Panc1 (cell line): ENCODE measurements around the gene FAM20A.

ENCODE experiments used
- CTCF ChIP-seq: fragments of 450-650 bp; IDR thresholded peaks from 2 replicates; pipeline ENCODE4 v1.5.1; 2017; ENCODE audit warnings: mild to moderate bottlenecking
- POLR2AphosphoS5 ChIP-seq: IDR thresholded peaks from 2 replicates; pipeline ENCODE4 v1.6.1; 2012; ENCODE audit warnings: mild to moderate bottlenecking, low read depth, low read length, moderate library complexity

DNA sequence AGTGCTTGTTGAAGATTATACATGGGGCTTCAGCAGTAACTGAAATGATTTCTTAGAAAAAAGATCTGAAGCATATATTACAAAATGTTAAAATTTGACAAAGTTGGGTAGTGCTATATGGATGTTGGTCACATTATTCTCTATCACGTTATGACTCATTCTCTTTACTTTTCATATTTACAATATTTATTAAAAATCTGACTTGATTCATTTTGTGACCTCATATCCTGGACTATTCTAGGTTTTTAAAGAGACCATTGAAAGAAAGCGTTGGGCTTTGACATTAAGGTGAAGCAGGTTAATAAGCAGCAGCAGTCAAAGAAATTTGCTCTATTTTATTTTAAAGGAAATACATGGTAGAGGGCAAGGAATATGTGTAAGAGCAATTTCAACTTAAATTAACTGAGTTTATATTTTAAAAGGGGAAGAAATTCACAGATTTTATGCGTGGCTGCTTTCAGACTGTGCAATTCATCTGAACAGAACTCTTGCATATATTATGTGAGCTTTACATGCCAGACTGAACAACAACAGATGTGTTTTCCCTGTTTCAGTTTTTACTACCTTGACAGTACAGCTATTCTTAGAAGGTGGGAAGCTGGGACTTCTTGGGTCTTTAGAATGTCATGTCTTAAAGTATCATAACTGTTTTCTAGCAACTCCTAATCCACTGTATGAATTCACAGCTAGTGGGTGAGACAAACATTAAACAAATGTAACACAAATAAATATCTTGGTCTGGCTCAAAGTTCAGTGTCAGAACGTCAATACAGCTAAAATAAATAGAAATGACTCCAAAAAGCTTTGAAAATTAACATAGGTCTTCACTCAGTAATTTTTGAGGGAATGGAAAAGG lies 10.4 kb upstream of the FAM20A start:
- TF ChIP-seq POLR2AphosphoS5 (no peak), CTCF (no peak)
